Heart left ventricle (tissue), 16 donors: ENCODE data around the gene COLGALT1. TPM values are rescaled to one million over a fixed set of nuclear protein-coding genes. Genes with fewer than 3 reads are reported as not detected.
"Not testable (repeated sequence)": the region's sequence is repeated elsewhere in the genome, so short reads cannot be mapped to it uniquely, and the experiment has no call there.

Experiments
- ATAC-seq, 4 donors: fragments of 200-7000 bp; cut with Tn5 transposase; one replicate each; pipeline ENCODE4 v1.9.1; 2020 to 2022; ENCODE audit warnings: moderate library complexity in 4 of 4, mild to moderate bottlenecking in 3 of 4, moderate number of reproducible peaks in 1 of 4
- DNase-seq, 5 donors: peaks; one replicate each; pipeline ENCODE4 v3.0.0-alpha.2; 2020
- H3K27ac ChIP-seq, 12 donors: fragments of 200-600 bp; sonication (generic) in 4 of 12; one replicate each; pipeline versions ENCODE4 v1.5.0 to v1.8.0; 2016 to 2022; ENCODE audit warnings: mild to moderate bottlenecking in 2 of 12
- H3K27me3 ChIP-seq, 9 donors: fragments of 200-600 bp; sonication (generic) in 2 of 9; one replicate each; pipeline versions ENCODE4 v1.5.1 to v1.8.0; 2016 to 2022; ENCODE audit warnings: mild to moderate bottlenecking in 3 of 9
- H3K36me3 ChIP-seq, 9 donors: fragments of 200-600 bp; sonication (generic) in 2 of 9; one replicate each; pipeline versions ENCODE4 v1.5.0 to v1.8.0; 2018 to 2022; ENCODE audit warnings: mild to moderate bottlenecking in 2 of 9
- H3K4me1 ChIP-seq, 12 donors: fragments of 200-600 bp; sonication (generic) in 4 of 12; one replicate each; pipeline versions ENCODE4 v1.5.0 to v1.8.0; 2016 to 2022; ENCODE audit warnings: mild to moderate bottlenecking in 3 of 12
- H3K4me3 ChIP-seq, 12 donors: fragments of 200-600 bp; sonication (generic) in 4 of 12; one replicate each; pipeline versions ENCODE4 v1.5.0 to v1.8.0; 2017 to 2022; ENCODE audit warnings: mild to moderate bottlenecking in 9 of 12, moderate library complexity in 4 of 12
- H3K9me3 ChIP-seq, 12 donors: fragments of 200-600 bp; sonication (generic) in 4 of 12; one replicate each; pipeline versions ENCODE4 v1.5.0 to v1.8.0; 2016 to 2022; ENCODE audit warnings: mild to moderate bottlenecking in 1 of 12
- CTCF ChIP-seq, 12 donors: fragments of 200-600 bp; sonication (generic) in 4 of 12; IDR thresholded peaks; one replicate each; pipeline versions ENCODE4 v1.5.0 to v1.8.0; 2018 to 2022; ENCODE audit warnings: antibody characterized with exemption in 12 of 12, mild to moderate bottlenecking in 5 of 12
- POLR2A ChIP-seq, 2 donors: fragments of 450-650 bp; IDR thresholded peaks; one replicate each; pipeline ENCODE4 v1.6.1; 2017; ENCODE audit warnings: antibody characterized with exemption in 2 of 2, mild to moderate bottlenecking in 2 of 2, moderate library complexity in 2 of 2
- WGBS, 4 donors: extraction: QIAGEN DNeasy Blood & Tissue Kit in 2 of 4; methylation state at CpG; one replicate each; pipeline versions ENCODE4 v1.1.5 to v1.1.7; 2013 to 2018; 5-methylcytosine and 5-hydroxymethylcytosine counted together
- intact Hi-C, 10 donors: fragments of 100-400 bp; cut with DNase I; formaldehyde crosslinking; loops; one replicate each; pipeline versions ENCODE4 v1.11.1 to v1.14.2; 2022
- polyA plus RNA-seq, 2 donors: library from polyadenylated mRNA; stranded (reverse); fragments of 200-250 nt; gene quantifications; one replicate each; pipeline ENCODE4 v1.2.3, GENCODE V29; 2013
- total RNA-seq, 9 donors: library from RNA; depleted of rRNA in 2 of 9; stranded (reverse); fragments of >200 nt in 2 of 9; fragmentation: NEBNext Ultra II Directional in 3 of 9; extraction: Animal tissue kit (Norgen Biotek cat#: 25700) in 3 of 9; gene quantifications; one replicate each; pipeline versions ENCODE4 v1.1.0 to v1.2.4, GENCODE V29; 2016 to 2023
- donor health status: ischemic (EF 13 %, LVEDD 7.1; RV severe dilation, severe dysfunction).
- donor health status: healthy with polysubstance abuse.
- donor health status: DM: no; HTN: yes; CAD: no.
- donor health status: DM: no; HTN: no; CAD: no.
- donor health status: ischemic (EF 25% LVEDD 6.9; RV normal size, moderate dysfunction).
- donor health status: ischemic (EF 25% LVEDD 5.7; RV mildly dilated, moderate dysfunction).
- donor health status: healthy.
- donor health status: DM: yes; HTN: yes; CAD: no.
- donor health status: ischemic (EF 35%, LVEDD 5.7; RV mildly dilated, moderate dysfunction).
- donor health status: nonischemic (EF 11% LVEDD 7.7; RV severe dilation, severe dysfunction).
- donor health status: DM: yes; HTN: yes; CAD: no.
- donor health status: PGD.
- donor health status: ischemic (EF 29% LVEDD 5.4; RV normal size, mild dysfunction).
- donor health status: nonischemic (EF 23%, LVEDD 6.1; RV moderate dilation, normal function).

Gene COLGALT1
- total and polyA plus RNA-seq, 11 donors: 16.1 to 117 (median 32.6) TPM

DNA sequence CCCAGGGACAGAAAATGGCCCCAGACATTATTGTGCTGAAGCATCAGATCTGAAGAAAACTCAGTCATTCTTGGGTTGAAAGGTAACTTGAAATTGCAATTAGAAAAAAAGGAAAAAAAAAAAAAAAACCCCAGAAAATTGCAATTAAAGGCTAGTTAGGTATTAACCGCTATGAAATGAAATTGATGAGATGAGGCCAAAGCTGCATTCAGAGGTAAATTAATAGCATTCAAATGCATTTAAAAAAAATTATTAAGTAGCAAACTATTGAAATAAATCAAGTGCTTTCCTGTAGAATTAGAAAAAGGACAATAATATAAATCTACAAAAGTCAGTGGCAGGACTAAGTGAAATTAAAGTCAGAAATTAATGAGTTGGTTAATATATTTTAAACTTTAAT is 37.6 kb upstream of the COLGALT1 start:
- peaks cover 0 to 44% (median 35%) of the 10 kb centered on the region in 9 donors for H3K36me3 ChIP-seq
- peaks cover 0 to 20% (median 15%) of the 10 kb centered on the region in 12 donors for H3K9me3 ChIP-seq
- ATAC-seq: no peak
- intact Hi-C loops: loop anchor here in 1 of 10 donors (10.0 kb wide), 1 partner anchor 47 kb away; no protein-coding TSS in a partner anchor
- DNase-seq: no peak
- no peak overlapping the region for H3K4me3 ChIP-seq
- H3K4me1 ChIP-seq: peaks cover 0 to 24% (median 1%) of the 10 kb centered on the region in 12 donors
- H3K27ac ChIP-seq: no peak overlapping the region
- 96 to 99% (median 98%) methylated on average over 1 of the region's 1 CpG for WGBS, 4 donors
- no peaks in the 10 kb centered on the region for H3K27me3 ChIP-seq
- TF ChIP-seq POLR2A (IDR thresholded peaks at IDR 0.05): no peak
- TF ChIP-seq CTCF (IDR thresholded peaks at IDR 0.05): no peak

DNA sequence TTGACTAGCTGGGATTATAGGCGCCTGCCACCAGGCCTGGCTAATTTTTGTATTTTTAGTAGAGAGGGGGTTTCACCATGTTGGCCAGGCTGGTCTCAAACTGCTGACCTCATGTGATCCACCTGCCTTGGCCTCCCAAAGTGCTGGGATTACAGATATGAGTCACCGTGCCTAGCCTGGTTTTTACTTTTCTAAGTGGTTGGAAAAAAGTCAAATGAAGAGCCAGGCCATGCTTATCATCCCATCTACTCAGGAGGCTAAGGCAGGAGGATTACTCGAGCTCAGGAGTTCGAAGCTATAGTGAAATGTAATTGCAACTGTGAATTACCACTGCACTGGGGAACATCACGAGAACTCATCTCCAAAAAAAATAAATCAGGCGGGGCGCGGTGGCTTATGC is 36.8 kb upstream of the COLGALT1 start:
- not testable (repeated sequence) for DNase-seq, H3K27me3 ChIP-seq, H3K4me3 ChIP-seq, ATAC-seq, H3K27ac ChIP-seq
- Histone ChIP-seq H3K9me3 (peaks cover 0 to 20% (median 15%) of the 10 kb centered on the region in 12 donors), H3K4me1 (peaks cover 0 to 24% (median 3%) of the 10 kb centered on the region in 12 donors), H3K36me3 (peaks cover 0 to 44% (median 35%) of the 10 kb centered on the region in 9 donors)
- 92 to 96% (median 93%) methylated on average over 8 of the region's 8 CpGs for WGBS, 4 donors
- intact Hi-C loops: loop anchor here in 1 of 10 donors (10.0 kb wide), 1 partner anchor 46 kb away; no protein-coding TSS in a partner anchor

- no peak overlapping the region for H3K4me3 ChIP-seq
- 90 to 96% (median 92%) methylated on average over 9 of the region's 9 CpGs for WGBS, 4 donors
- H3K27me3 ChIP-seq: peaks cover 0 to 7% (median 0%) of the 10 kb centered on the region in 9 donors
- ATAC-seq (no peak), DNase-seq (no peak)
- H3K27ac ChIP-seq: no peak overlapping the region
- peaks cover 0 to 20% (median 15%) of the 10 kb centered on the region in 12 donors for H3K9me3 ChIP-seq
- TF ChIP-seq POLR2A (IDR thresholded peaks at IDR 0.05) (no peak), CTCF (IDR thresholded peaks at IDR 0.05) (no peak)
- H3K36me3 ChIP-seq: peaks cover 0 to 44% (median 35%) of the 10 kb centered on the region in 9 donors
- peaks cover 0 to 30% (median 3%) of the 10 kb centered on the region in 12 donors for H3K4me1 ChIP-seq
- intact Hi-C loops: loop anchor here in 1 of 10 donors (10.0 kb wide), 1 partner anchor 45 kb away; no protein-coding TSS in a partner anchor
These were observed 35.5 kb upstream of the COLGALT1 start for GRCh38 chr19:17519967-17520366.

- DNase-seq: no peak
- H3K9me3 ChIP-seq: peaks cover 0 to 20% (median 15%) of the 10 kb centered on the region in 12 donors
- H3K27me3 ChIP-seq: peaks cover 0 to 13% (median 0%) of the 10 kb centered on the region in 9 donors
- intact Hi-C loops: no loop called here
- ATAC-seq: no peak
- no peak overlapping the region for H3K4me3 ChIP-seq
- 92 to 97% (median 94%) methylated on average over 12 to 25 of the region's 25 CpGs for WGBS, 4 donors
- no peak overlapping the region for H3K27ac ChIP-seq
- H3K4me1 ChIP-seq: peaks cover 0 to 30% (median 3%) of the 10 kb centered on the region in 12 donors
- no peak for TF ChIP-seq POLR2A (IDR thresholded peaks at IDR 0.05)
- no peak for TF ChIP-seq CTCF (IDR thresholded peaks at IDR 0.05)
- peaks cover 0 to 43% (median 35%) of the 10 kb centered on the region in 9 donors for H3K36me3 ChIP-seq
These were observed 34.6 kb upstream of the COLGALT1 start for GRCh38 chr19:17520865-17521264.
